Measurements from ENCODE around the gene AUP1.
"Not testable (repeated sequence)": the region's sequence is repeated elsewhere in the genome, so short reads cannot be mapped to it uniquely, and the experiment has no call there.

Gene AUP1

DNA sequence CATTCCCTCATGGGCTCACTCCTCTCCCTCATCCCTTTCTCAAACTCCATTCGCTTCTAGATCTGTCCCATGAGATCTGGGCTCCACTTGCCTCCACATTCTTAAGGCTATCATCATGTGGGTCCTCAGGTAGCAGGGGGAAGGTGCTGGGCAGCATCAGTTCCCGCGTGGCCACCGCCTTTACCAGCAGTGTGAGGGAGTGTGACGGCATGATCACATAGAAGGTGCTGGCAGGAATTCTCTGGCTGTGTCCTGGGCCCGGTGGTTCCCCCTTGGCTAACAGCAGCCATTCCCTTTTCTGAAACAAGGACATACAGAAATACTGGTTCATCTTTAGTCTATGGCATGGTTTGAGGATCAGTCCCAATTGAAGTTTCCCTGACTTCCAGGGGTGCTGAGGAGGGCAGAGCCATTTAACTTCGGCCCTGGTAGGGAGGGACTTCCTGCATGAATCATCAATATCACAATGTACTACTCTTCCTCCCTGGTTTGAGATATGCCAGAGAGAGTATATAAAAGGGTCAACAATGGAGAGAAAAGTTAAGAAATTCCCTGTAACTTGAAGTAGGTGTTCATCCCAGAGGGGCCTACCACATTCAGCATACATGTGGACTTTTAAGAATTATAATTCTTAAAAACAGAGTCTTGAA lies 32.7 kb upstream of the AUP1 start:
- no peaks in the 10 kb centered on the region for H3K9me3 Mint-ChIP-seq
- no peaks in the 10 kb centered on the region for H3K27me3 Mint-ChIP-seq
- H3K4me1 Mint-ChIP-seq, result peaks cover 12% of the 10 kb centered on the region
- H3K36me3 Mint-ChIP-seq, result peaks cover 2% of the 10 kb centered on the region
- ATAC-seq, result no peak
- no peak overlapping the region for H3K27ac Mint-ChIP-seq
- H3K4me3 Mint-ChIP-seq, result no peak overlapping the region

DNA sequence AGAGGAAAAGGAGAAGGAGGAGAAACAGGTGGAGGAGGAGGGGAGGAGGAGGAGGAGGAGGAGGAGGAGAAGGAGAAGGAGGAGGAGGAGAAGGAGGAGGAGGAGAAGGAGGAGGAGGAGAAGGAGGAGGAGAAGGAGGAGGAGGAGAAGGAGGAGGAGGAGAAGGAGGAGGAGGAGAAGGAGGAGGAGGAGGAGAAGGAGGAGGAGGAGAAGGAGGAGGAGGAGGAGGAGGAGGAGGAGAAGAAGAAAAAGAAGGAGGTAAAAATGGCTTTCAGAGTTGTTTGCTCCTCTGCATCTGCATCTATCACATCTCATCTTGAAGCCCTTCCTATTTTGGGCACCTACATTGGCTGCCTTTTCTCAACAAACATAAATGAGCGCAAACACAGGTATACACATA lies 31.5 kb upstream of the AUP1 start:
- peaks cover 12% of the 10 kb centered on the region for H3K4me1 Mint-ChIP-seq
- H3K36me3 Mint-ChIP-seq, H3K27me3 Mint-ChIP-seq, ATAC-seq, H3K4me3 Mint-ChIP-seq, H3K27ac Mint-ChIP-seq, H3K9me3 Mint-ChIP-seq: not testable (repeated sequence)

DNA sequence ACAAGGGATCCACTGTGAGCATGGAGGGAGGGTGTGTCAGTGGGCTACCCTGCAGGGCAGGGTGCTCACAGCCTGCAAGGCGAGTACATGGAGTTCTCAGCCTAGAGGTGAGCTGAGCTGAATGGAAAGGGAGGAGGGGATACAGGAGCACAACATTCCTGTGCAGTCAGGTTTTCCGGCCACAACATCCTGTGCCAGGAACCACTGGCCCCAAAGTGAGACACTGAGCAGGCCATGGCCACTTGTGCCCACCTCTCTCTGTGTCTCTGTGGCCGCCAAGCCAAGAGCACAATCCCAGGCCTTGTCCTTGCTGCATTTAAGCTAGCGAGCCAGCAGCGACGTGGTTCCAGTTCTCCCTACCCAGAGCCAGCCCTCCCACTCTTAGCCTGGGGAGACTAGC lies 31.1 kb upstream of the AUP1 start:
- Mint-ChIP-seq H3K27ac (no peak overlapping the region), H3K9me3 (no peaks in the 10 kb centered on the region)
- ATAC-seq, result no peak

DNA sequence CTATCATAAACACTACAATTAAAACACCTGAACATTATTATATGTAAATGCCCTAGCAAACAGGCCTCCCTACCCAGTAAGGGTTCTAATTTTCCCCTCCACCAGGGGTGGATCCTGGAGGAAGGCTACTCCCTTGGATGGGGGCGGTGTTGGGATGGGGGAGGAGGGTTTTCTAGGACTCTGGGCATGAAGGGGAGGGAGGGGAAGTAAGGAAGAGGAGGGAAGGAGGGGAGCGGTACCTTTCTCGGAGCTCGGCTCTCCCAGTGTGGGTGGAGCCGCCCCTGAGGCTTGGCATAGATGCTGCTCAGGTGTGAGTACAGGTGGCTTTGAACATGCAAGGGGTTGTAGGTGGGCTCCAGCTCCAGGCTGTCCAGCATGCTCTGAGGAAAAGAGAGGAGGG lies 30.4 kb upstream of the AUP1 start:
- H3K4me3 Mint-ChIP-seq, result no peak overlapping the region
- peaks cover 17% of the 10 kb centered on the region for H3K4me1 Mint-ChIP-seq
- no peak overlapping the region for H3K27ac Mint-ChIP-seq
- ATAC-seq, result no peak
- no peaks in the 10 kb centered on the region for H3K27me3 Mint-ChIP-seq
- peaks cover 8% of the 10 kb centered on the region for H3K36me3 Mint-ChIP-seq
- no peaks in the 10 kb centered on the region for H3K9me3 Mint-ChIP-seq

More for the DNA sequence above, 31.1 kb upstream of the AUP1 start:
- Mint-ChIP-seq H3K4me1 (peaks cover 12% of the 10 kb centered on the region), H3K4me3 (no peak overlapping the region), H3K27me3 (no peaks in the 10 kb centered on the region), H3K36me3 (peaks cover 8% of the 10 kb centered on the region)

DNA sequence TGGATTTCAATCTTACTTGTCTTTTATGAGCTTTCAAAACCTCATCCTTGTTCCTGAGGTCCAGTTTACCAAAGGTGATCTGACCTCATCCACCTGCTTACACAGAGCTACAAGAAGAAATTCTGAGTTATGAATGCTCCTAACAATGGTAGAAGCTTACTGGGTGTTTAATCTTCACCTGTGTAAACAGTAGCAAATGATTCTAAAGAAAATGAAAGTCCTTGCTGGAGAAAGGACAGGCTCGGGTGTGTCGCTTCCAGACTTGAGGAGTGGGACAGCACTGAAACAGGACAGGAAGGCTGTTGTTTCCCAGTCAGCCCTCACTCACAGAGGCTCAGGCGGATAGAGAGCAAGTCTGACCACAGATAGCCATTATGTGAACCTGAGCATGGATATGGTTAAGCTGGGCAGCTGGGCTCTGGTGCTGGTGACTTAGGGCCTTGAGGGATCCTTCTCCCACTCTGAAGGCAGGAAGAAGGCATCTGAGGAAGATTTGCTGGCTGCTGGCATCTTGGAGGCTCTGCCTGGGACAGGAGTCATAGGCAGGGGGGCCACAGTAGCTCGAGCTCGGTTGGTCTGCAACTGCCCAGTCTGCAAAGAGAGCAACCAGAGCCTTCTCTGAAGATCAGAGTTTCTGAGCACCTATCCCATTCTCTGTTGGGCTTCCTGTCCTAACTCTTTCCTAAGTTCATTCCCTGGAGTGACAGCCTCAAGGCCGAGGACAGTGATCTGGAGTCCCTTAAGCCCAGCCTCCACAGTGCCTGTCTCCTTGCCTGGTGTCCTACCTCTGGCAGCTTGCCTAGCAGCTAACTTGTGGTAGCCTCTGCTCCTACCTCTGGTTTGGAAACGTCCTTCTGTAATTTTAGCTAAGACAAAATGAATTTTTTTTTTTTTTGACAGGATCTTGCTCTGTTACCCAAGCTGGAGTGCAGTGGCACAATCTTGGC lies 29.1 kb upstream of the AUP1 start:
- no peak overlapping the region for H3K4me3 Mint-ChIP-seq
- no peaks in the 10 kb centered on the region for H3K27me3 Mint-ChIP-seq
- H3K4me1 Mint-ChIP-seq, result peaks cover 20% of the 10 kb centered on the region
- H3K9me3 Mint-ChIP-seq, result no peaks in the 10 kb centered on the region
- ATAC-seq, result no peak
- peaks cover 8% of the 10 kb centered on the region for H3K36me3 Mint-ChIP-seq
- no peak overlapping the region for H3K27ac Mint-ChIP-seq

DNA sequence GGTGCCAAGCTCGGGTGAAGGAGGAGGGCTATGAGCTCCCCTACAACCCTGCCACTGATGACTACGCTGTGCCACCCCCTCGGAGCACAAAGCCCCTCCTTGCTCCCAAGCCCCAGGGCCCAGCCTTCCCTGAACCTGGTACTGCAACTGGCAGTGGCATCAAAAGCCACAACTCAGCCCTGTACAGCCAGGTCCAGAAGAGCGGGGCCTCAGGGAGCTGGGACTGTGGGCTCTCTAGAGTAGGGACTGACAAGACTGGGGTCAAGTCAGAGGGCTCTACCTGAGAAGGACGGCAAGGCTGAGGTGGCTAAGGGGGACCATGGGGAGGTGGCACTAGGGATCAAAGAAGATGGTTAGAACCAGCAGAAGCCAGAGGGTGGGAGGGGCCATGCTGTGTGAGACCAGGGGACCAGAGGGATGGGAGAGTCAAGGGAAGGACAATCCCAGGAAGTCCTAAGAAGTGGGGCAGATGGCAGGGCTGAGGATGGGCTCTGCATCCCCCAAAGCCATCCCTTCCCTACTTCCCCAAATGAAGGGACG lies 27.4 kb upstream of the AUP1 start:
- H3K4me1 Mint-ChIP-seq, result peaks cover 36% of the 10 kb centered on the region
- no peak overlapping the region for H3K4me3 Mint-ChIP-seq
- no peak for ATAC-seq
- H3K27ac Mint-ChIP-seq, result no peak overlapping the region
- H3K9me3 Mint-ChIP-seq, result no peaks in the 10 kb centered on the region
- H3K36me3 Mint-ChIP-seq, result peaks cover 8% of the 10 kb centered on the region
- H3K27me3 Mint-ChIP-seq, result no peaks in the 10 kb centered on the region

DNA sequence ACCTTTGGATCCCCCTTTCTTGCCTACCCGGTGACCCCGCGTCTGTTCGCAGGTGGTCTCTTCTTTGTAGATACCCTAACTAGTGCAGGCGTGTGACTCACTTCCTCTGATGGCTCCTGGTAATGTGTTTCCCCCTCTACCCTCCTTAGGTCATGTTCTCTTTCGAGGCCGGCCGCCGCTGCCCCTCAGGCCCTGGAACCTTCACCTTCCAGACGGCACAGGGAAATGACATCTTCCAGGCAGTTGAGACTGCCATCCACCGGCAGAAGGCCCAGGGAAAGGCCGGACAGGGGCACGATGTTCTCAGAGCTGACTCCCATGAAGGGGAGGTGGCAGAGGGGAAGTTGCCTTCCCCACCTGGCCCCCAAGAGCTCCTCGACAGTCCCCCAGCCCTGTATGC lies 26.7 kb upstream of the AUP1 start:
- Mint-ChIP-seq H3K4me1 (peaks cover 43% of the 10 kb centered on the region), H3K27me3 (no peaks in the 10 kb centered on the region), H3K4me3 (peak overlapping the region; percentile 94), H3K27ac (no peak overlapping the region), H3K36me3 (peaks cover 8% of the 10 kb centered on the region), H3K9me3 (no peaks in the 10 kb centered on the region)
- ATAC-seq, result no peak

DNA sequence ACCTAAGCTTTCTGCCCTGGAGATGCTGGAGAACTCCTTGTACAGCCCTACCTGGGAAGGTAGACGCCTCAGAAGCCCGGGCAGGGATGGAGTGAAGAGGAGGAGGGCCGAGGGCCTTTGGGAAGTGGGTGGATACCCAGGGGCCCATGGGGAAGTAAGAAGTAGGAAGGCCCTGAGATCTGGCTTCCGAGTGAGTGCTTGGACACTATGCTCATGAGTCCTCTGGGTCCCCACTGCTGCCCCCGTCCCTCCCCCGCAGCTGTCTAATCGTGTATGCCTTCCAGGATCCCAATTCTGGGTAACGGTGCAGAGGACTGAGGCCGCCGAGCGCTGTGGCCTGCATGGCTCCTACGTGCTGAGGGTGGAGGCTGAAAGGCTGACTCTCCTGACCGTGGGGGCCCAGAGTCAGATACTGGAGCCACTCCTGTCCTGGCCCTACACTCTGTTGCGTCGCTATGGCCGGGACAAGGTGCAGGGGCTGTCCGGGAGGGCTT lies 26.2 kb upstream of the AUP1 start:
- H3K4me1 Mint-ChIP-seq, result peaks cover 44% of the 10 kb centered on the region
- H3K4me3 Mint-ChIP-seq, result peak overlapping the region; percentile 94
- no peaks in the 10 kb centered on the region for H3K27me3 Mint-ChIP-seq
- no peaks in the 10 kb centered on the region for H3K9me3 Mint-ChIP-seq
- no peak for ATAC-seq
- peak overlapping the region; percentile 79 for H3K27ac Mint-ChIP-seq
- H3K36me3 Mint-ChIP-seq, result peaks cover 8% of the 10 kb centered on the region

DNA sequence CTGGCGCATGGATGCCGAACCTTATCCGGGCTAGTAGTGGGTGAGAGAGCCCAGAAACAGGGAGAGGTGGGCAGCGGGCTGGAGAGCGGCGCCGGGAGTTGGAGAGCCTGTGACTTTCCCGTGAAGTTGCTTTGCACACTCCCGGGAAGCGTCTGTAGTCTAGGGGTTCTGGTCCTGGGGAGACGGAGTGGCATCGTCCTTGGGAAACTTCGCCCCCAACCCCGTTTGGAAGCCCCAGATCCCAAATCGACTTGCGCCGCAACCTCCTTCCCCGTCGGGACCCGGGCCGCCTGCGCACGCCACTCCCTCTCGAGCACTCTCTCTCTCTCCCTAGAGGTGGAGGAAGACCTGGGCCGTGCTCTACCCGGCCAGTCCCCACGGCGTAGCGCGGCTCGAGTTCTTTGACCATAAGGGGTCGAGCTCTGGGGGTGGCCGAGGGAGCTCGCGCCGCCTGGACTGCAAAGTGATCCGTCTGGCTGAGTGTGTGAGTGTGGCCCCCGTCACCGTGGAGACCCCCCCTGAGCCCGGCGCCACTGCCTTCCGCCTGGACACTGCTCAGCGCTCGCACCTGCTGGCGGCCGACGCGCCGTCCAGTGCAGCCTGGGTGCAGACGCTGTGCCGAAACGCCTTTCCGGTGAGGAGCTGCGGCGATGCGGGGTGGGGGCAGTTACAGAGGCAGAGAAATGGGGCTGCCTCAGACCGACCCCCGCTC lies 25.5 kb upstream of the AUP1 start:
- Mint-ChIP-seq H3K9me3 (no peaks in the 10 kb centered on the region), H3K4me3 (peak overlapping the region; percentile 94), H3K27me3 (peaks cover 5% of the 10 kb centered on the region), H3K36me3 (peaks cover 8% of the 10 kb centered on the region), H3K27ac (peak overlapping the region; percentile 79), H3K4me1 (peaks cover 46% of the 10 kb centered on the region)
- peak; percentile 74 for ATAC-seq

DNA sequence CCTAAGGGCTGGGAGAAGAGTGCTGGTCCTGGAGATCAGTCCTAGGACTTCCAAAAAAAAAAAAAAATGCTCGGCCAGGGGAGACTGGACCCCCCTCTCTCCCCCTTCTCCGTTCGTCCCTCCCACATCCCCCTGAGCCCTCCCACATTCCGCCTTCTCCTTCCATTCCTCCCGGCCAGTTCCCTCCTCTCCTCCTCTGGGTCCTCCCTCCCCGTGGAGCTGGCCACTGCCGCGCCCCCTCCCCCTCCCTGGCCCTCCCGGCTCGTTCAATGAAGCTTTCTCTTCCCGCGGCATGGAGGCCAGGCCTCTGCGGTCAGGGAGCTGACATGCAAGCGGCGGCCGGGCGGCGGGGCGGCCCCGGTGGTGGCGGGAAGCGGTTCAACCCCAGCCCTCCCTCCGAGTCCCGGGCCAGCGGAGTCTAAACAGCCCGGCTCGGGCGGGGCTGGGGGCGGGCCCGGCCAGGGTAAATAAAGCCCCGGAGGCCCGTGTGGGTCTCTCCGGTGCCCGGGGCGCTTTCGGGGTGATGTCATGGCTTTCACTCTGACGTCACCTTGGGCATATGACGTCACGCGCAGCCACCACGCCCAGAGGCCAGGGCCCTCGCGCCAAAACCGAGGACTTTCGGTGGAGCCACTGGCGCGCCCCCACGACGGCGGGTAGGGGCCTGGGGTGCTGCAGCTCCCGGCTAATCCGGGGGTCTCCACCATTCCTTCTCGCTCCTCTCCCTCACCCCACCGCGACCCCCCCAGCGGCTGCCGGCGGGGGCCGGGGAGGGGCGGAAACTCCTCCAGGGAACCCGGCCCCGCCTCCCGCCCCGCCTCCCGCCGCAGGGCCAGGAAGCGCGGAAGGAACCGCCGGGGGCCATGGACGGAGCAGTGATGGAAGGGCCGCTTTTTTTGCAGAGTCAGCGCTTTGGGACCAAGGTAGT lies 24.6 kb upstream of the AUP1 start, which contains the start of the genes DOK1 and LOXL3:
TSS of gene DOK1 (plus strand) at position 829 of the 928 bp plus-strand sequence. CDS start at position 864, 35 bp downstream.
TSS of gene LOXL3 (minus strand) at position 51 of the 928 bp plus-strand sequence. CDS start 1,308 bp downstream, outside the sequence.
- Mint-ChIP-seq H3K9me3 (no peaks in the 10 kb centered on the region), H3K36me3 (peaks cover 8% of the 10 kb centered on the region), H3K4me1 (peaks cover 54% of the 10 kb centered on the region), H3K27me3 (peaks cover 13% of the 10 kb centered on the region), H3K27ac (peak within 1 kb of the TSS; percentile 80), H3K4me3 (peak within 1 kb of the TSS; percentile 94)
- ATAC-seq, result peak; percentile 81

DNA sequence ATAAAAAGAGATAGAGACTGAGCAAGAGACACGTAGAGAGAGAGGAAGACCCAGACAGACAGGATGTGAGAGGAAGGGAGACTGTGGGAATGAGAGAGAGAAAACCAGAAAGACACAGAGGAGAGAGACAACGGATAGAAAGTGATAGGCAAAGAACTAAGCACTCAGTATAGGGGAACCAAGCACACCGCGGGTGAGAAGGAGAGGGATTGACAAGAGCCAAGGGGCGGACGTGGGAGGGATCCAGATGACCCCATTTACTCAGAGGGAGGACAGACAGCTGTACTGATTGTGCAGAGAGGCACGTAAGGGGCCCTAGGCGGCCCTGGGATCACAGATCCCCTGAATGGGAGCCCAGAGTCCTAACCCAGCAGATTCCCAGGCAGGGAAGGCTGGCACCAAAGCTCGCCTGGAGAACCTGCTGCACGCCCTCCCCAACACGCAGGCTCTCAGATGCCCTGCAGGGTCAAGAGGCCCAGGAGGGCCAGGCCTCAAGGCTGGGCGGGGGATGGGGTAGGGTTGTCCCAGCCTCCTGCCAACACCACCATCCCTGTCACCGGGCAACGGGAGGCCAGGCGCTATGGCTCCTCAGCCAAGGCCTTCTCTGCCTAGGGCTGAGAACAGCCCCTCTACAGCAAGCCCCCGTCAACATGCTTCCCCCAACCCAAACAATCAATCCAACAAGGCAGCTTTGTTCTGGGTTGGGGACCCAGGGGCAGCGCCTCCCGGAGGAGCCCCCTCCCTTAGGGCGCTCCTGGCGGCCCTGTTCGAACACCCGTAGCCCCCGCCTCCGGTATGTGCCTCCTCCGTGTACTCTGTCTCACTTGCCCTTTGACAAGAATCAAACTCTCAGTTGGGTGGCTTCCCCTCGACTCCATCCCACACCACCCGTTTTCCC lies 23.7 kb upstream of the AUP1 start:
- no peak for ATAC-seq
- peak overlapping the region; percentile 80 for H3K27ac Mint-ChIP-seq
- peaks cover 58% of the 10 kb centered on the region for H3K4me1 Mint-ChIP-seq
- peaks cover 13% of the 10 kb centered on the region for H3K27me3 Mint-ChIP-seq
- peaks cover 8% of the 10 kb centered on the region for H3K36me3 Mint-ChIP-seq
- H3K4me3 Mint-ChIP-seq, result peak overlapping the region; percentile 69
- H3K9me3 Mint-ChIP-seq, result no peaks in the 10 kb centered on the region

DNA sequence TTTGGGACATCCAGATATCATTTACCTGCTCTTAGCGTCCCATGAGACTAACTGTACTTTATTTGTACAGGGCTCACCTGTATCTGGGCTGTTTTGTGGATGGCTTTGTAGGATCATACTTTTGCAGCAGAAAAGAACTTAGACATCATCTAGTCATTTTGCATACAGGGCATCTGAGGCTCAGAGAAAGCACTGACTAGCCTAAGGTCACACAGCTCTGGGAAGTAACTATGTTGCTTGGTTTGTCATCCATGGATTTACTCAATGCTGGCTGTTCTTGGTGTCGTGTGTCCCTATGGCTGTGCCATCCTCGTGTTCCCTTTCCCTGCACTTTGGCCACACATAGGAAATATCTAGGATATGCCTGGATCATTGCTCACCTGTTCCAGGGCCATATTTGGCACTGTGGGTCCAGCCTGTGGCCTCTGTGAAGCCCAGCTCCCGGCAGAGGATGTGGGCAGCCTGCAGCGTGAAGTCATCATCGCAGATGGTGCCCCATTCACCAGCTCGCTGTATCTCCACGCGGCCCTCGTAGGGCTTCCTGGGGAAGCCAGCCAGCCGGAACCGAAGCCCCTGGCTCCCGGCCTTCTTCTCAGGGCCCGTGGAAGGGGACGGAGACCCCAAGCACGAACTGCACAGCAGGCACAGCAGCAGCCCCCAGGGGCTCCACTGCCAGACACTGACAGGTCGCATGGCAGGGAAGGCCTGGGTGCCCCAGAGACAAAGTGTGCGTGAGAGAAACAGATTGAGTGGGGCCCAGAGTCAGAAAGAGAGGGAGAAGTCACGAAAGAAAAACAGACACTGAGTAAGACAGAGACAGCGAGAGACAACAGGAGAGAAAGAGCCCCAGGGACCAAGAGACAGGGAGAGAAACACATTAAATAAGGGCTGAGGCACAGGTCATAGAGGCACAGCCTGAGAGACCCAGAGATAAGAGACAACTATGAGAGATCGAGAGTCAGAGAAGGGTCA lies 22.7 kb upstream of the AUP1 start:
- peak; percentile 34 for ATAC-seq
- peaks cover 6% of the 10 kb centered on the region for H3K36me3 Mint-ChIP-seq
- H3K27me3 Mint-ChIP-seq, result peaks cover 13% of the 10 kb centered on the region
- no peaks in the 10 kb centered on the region for H3K9me3 Mint-ChIP-seq
- peak overlapping the region; percentile 64 for H3K4me3 Mint-ChIP-seq
- peak overlapping the region; percentile 80 for H3K27ac Mint-ChIP-seq
- peaks cover 60% of the 10 kb centered on the region for H3K4me1 Mint-ChIP-seq

All from stimulated activated memory B cell treated with anti-CD40 and anti-IgM and Interleukin-4, amounts not matched to agents 10 μg/mL and 1 μg/mL and 100 μg/mL, for 72 hours (primary cell).